ENCODE results near the gene CCNDBP1. TPM values are rescaled to one million over a fixed set of nuclear protein-coding genes. Genes with fewer than 3 reads are reported as not detected.

The CCNDBP1 gene
- total and polyA plus RNA-seq, 2 experiments from 2014 or later: 23.9 to 33.5 TPM

DNA sequence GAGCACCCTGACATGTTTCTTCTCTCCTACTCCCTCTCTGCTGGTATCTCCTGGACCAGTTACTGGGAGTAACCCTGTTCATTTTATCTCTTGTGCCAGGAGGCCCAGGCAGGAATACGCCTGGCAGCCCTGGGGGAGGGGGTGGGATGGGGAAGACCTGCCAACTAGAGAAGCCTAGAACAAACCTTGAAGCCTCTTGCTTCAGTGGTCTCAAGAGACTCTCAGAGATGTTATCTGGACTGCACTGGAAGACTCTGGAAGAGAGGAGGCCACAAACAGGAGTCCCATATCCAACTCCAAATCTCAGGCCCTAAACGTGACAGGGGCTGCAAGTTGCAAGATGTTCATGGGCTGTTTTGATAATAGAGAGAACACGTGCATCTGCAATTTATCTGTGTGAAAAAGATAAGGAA lies 35.8 kb downstream of the CCNDBP1 start, which contains the start of gene EPB42 (continued):
- TF ChIP-seq, protein P1, sequence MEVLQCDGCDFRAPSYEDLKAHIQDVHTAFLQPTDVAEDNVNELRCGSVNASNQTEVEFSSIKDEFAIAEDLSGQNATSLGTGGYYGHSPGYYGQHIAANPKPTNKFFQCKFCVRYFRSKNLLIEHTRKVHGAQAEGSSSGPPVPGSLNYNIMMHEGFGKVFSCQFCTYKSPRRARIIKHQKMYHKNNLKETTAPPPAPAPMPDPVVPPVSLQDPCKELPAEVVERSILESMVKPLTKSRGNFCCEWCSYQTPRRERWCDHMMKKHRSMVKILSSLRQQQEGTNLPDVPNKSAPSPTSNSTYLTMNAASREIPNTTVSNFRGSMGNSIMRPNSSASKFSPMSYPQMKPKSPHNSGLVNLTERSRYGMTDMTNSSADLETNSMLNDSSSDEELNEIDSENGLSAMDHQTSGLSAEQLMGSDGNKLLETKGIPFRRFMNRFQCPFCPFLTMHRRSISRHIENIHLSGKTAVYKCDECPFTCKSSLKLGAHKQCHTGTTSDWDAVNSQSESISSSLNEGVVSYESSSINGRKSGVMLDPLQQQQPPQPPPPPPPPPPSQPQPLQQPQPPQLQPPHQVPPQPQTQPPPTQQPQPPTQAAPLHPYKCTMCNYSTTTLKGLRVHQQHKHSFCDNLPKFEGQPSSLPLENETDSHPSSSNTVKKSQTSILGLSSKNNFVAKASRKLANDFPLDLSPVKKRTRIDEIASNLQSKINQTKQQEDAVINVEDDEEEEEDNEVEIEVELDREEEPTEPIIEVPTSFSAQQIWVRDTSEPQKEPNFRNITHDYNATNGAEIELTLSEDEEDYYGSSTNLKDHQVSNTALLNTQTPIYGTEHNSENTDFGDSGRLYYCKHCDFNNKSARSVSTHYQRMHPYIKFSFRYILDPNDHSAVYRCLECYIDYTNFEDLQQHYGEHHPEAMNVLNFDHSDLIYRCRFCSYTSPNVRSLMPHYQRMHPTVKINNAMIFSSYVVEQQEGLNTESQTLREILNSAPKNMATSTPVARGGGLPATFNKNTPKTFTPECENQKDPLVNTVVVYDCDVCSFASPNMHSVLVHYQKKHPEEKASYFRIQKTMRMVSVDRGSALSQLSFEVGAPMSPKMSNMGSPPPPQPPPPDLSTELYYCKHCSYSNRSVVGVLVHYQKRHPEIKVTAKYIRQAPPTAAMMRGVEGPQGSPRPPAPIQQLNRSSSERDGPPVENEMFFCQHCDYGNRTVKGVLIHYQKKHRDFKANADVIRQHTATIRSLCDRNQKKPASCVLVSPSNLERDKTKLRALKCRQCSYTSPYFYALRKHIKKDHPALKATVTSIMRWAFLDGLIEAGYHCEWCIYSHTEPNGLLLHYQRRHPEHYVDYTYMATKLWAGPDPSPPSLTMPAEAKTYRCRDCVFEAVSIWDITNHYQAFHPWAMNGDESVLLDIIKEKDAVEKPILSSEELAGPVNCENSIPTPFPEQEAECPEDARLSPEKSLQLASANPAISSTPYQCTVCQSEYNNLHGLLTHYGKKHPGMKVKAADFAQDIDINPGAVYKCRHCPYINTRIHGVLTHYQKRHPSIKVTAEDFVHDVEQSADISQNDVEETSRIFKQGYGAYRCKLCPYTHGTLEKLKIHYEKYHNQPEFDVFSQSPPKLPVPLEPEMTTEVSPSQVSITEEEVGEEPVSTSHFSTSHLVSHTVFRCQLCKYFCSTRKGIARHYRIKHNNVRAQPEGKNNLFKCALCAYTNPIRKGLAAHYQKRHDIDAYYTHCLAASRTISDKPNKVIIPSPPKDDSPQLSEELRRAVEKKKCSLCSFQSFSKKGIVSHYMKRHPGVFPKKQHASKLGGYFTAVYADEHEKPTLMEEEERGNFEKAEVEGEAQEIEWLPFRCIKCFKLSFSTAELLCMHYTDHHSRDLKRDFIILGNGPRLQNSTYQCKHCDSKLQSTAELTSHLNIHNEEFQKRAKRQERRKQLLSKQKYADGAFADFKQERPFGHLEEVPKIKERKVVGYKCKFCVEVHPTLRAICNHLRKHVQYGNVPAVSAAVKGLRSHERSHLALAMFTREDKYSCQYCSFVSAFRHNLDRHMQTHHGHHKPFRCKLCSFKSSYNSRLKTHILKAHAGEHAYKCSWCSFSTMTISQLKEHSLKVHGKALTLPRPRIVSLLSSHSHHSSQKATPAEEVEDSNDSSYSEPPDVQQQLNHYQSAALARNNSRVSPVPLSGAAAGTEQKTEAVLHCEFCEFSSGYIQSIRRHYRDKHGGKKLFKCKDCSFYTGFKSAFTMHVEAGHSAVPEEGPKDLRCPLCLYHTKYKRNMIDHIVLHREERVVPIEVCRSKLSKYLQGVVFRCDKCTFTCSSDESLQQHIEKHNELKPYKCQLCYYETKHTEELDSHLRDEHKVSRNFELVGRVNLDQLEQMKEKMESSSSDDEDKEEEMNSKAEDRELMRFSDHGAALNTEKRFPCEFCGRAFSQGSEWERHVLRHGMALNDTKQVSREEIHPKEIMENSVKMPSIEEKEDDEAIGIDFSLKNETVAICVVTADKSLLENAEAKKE (CRISPR knock-in tag; IDR thresholded peaks at IDR 0.05): no peak
- TF ChIP-seq POLR2AphosphoS5 (IDR thresholded peaks at IDR 0.05; ENCODE audit: low read depth) (no peak), ETS1 (IDR thresholded peaks at IDR 0.05) (no peak)

DNA sequence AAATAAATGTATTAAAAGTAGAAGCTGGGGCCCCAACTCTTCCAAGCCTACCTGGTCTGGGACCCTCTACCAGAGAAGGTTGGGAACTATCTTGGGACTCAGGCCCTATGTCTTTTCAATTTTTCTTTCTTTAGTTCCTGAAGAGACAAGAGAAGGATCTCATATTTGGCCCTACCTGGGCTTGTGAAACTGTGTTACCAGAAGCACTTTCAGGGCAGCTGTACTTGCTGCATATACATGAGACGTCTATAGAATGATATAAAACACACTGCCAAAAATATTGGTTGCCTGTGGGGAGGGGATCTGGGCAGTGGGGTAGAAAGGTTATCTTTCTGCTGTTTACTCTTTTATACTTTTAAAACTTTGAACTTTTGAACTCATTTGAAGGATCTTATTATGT lies 36.2 kb downstream of the CCNDBP1 start:
- no peaks in the 10 kb centered on the region for H4K20me1 ChIP-seq (replicated peaks; ENCODE audit: insufficient read depth)
- DNase-seq (ENCODE audit: low spot score): no peak
- H3K27ac ChIP-seq (ENCODE audit: low read depth): no peak overlapping the region
- H3K4me1 ChIP-seq (ENCODE audit: insufficient read depth): no peaks in the 10 kb centered on the region
- no peaks in the 10 kb centered on the region for H3K27me3 ChIP-seq (ENCODE audit: insufficient read depth)
- H3K9me2 ChIP-seq (ENCODE audit: insufficient read depth): no peaks in the 10 kb centered on the region
- H2AFZ ChIP-seq: no peak overlapping the region
- H3K79me2 ChIP-seq (replicated peaks; ENCODE audit: insufficient read depth): no peaks in the 10 kb centered on the region
- H3K36me3 ChIP-seq (ENCODE audit: insufficient read depth): no peaks in the 10 kb centered on the region
- Mint-ChIP-seq H3K9me3 (no peaks in the 10 kb centered on the region), H3K4me3 (no peak overlapping the region), H3K27me3 (ENCODE audit: insufficient read depth, low read depth, poor library complexity) (peaks cover 2% of the 10 kb centered on the region), H3K27ac (no peak overlapping the region), H3K4me1 (peaks cover 6% of the 10 kb centered on the region), H3K36me3 (ENCODE audit: low read depth) (no peaks in the 10 kb centered on the region)
- H3F3A ChIP-seq (replicated peaks; ENCODE audit: low read depth): no peaks in the 10 kb centered on the region
- no peak overlapping the region for H3K4me3 ChIP-seq
- ATAC-seq: no peak
- no peak overlapping the region for H3K4me2 ChIP-seq
- TF ChIP-seq, protein P1 (CRISPR knock-in tag; IDR thresholded peaks at IDR 0.05): no peak
- no peak for TF ChIP-seq JUNB (IDR thresholded peaks at IDR 0.05; ENCODE audit: unreplicated experiment)
- no peak for TF ChIP-seq ZNF114 (CRISPR knock-in tag; IDR thresholded peaks at IDR 0.05)
- TF ChIP-seq EZH2 (IDR thresholded peaks at IDR 0.05; ENCODE audit: low read depth, unreplicated experiment): no peak
- TF ChIP-seq, protein P2, sequence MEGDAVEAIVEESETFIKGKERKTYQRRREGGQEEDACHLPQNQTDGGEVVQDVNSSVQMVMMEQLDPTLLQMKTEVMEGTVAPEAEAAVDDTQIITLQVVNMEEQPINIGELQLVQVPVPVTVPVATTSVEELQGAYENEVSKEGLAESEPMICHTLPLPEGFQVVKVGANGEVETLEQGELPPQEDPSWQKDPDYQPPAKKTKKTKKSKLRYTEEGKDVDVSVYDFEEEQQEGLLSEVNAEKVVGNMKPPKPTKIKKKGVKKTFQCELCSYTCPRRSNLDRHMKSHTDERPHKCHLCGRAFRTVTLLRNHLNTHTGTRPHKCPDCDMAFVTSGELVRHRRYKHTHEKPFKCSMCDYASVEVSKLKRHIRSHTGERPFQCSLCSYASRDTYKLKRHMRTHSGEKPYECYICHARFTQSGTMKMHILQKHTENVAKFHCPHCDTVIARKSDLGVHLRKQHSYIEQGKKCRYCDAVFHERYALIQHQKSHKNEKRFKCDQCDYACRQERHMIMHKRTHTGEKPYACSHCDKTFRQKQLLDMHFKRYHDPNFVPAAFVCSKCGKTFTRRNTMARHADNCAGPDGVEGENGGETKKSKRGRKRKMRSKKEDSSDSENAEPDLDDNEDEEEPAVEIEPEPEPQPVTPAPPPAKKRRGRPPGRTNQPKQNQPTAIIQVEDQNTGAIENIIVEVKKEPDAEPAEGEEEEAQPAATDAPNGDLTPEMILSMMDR (conservative IDR thresholded peaks at IDR 0.05; ENCODE audit: low read depth in 2 of 2): no peak
